IMR-90 (cell line): ENCODE data around the gene DYRK1A. TPM values are rescaled to one million over a fixed set of nuclear protein-coding genes. Genes with fewer than 3 reads are reported as not detected.

Experiments used
- ATAC-seq: fragments of 200-7000 bp; cut with Tn5 transposase; 2 replicates; pipeline ENCODE4 v1.9.1; 2020; ENCODE audit warnings: low read depth, mild to moderate bottlenecking, moderate library complexity
- BruUV-seq: library from RNA; stranded (reverse); fragments of 400-500 nt; replicated peaks from 2 replicates; lab custom pipeline; 2021; lab: Mats Ljungman, UMichigan
- CTCF ChIA-PET: fragments of 300-600 bp; formaldehyde crosslinking; extraction: SDS; loops from one replicate; lab custom pipeline; 2021; ENCODE audit warnings: antibody characterized with exemption; lab: Yijun Ruan, JAX
- POLR2A ChIA-PET: fragments of 300-600 bp; sonication (Branson Sonifier 250); formaldehyde crosslinking; loops from one replicate; lab custom pipeline; 2022; ENCODE audit warnings: antibody characterized with exemption; ENCODE audit not compliant: unreplicated experiment; lab: Charles Lee
- DNase-seq: peaks from one replicate; pipeline ENCODE4 v3.0.0; 2013
- H2AFZ ChIP-seq: replicated peaks from 2 replicates; pipeline ENCODE3; 2013; ENCODE audit warnings: low read length, mild to moderate bottlenecking; ENCODE audit not compliant: poor library complexity
- H2AK5ac ChIP-seq: 2 replicates; pipeline ENCODE4 v1.6.1; 2013; ENCODE audit warnings: low read depth, low read length, inconsistent platforms
- H2AK9ac ChIP-seq: replicated peaks from 2 replicates; pipeline ENCODE3; 2013; ENCODE audit warnings: mild to moderate bottlenecking, low read depth, low read length, moderate library complexity; ENCODE audit not compliant: poor library complexity
- H2BK120ac ChIP-seq: 2 replicates; pipeline ENCODE4 v1.6.1; 2013; ENCODE audit warnings: low read depth, low read length, inconsistent platforms
- H2BK15ac ChIP-seq: 3 replicates; pipeline ENCODE4 v1.6.1; 2013; ENCODE audit warnings: low read depth, low read length, inconsistent platforms
- H2BK20ac ChIP-seq: 2 replicates; pipeline ENCODE4 v1.6.1; 2013; ENCODE audit warnings: low read depth, mild to moderate bottlenecking, inconsistent platforms, low read length, moderate library complexity
- H2BK5ac ChIP-seq: 2 replicates; pipeline ENCODE4 v1.6.1; 2013; ENCODE audit warnings: mild to moderate bottlenecking, low read depth, low read length, inconsistent platforms; ENCODE audit not compliant: poor library complexity, severe bottlenecking
- H3K14ac ChIP-seq: replicated peaks from 2 replicates; pipeline ENCODE4 v1.6.1; 2013; ENCODE audit warnings: low read depth, low read length, inconsistent platforms
- H3K18ac ChIP-seq: 2 replicates; pipeline ENCODE4 v1.6.1; 2013; ENCODE audit warnings: low read depth, low read length, control low read depth
- H3K23ac ChIP-seq: 2 replicates; pipeline ENCODE4 v1.6.1; 2013; ENCODE audit warnings: low read depth, low read length, inconsistent platforms
- H3K27ac ChIP-seq: 2 replicates; pipeline ENCODE4 v1.5.1; 2013; ENCODE audit warnings: mild to moderate bottlenecking, control low read depth, low read length; ENCODE audit not compliant: insufficient read depth
- H3K27me3 ChIP-seq: 2 replicates; pipeline ENCODE4 v1.6.1; 2013; ENCODE audit warnings: low read length; ENCODE audit not compliant: control insufficient read depth, insufficient read depth
- H3K36me3 ChIP-seq: 2 replicates; pipeline ENCODE4 v1.6.1; 2013; ENCODE audit warnings: low read length, mixed read lengths; ENCODE audit not compliant: control insufficient read depth, insufficient read depth
- H3K4ac ChIP-seq: 2 replicates; pipeline ENCODE4 v1.6.1; 2013; ENCODE audit warnings: low read depth, low read length, inconsistent platforms
- H3K4me1 ChIP-seq: 2 replicates; pipeline ENCODE4 v1.6.1; 2013; ENCODE audit warnings: low read length, mixed read lengths; ENCODE audit not compliant: control insufficient read depth, insufficient read depth
- H3K4me2 ChIP-seq: 2 replicates; pipeline ENCODE4 v1.6.1; 2013; ENCODE audit warnings: low read depth, mild to moderate bottlenecking, control low read depth, low read length, moderate library complexity
- H3K4me3 ChIP-seq: 2 replicates; pipeline ENCODE4 v1.5.1; 2013; ENCODE audit warnings: low read depth, mild to moderate bottlenecking, control low read depth, low read length, moderate library complexity; ENCODE audit not compliant: insufficient read depth
- H3K56ac ChIP-seq: 2 replicates; pipeline ENCODE4 v1.6.1; 2013; ENCODE audit warnings: low read length, inconsistent platforms; ENCODE audit not compliant: insufficient read depth; ENCODE audit errors: extremely low read depth
- H3K79me1 ChIP-seq, 2 experiments: 2 replicates each; pipeline ENCODE4 v1.6.1; 2013; ENCODE audit warnings: low read length in 2 of 2, inconsistent platforms in 1 of 2, low read depth in 1 of 2
- H3K9ac ChIP-seq: 2 replicates; pipeline ENCODE4 v1.6.1; 2013; ENCODE audit warnings: low read depth, low read length, control low read depth
- H3K9me1 ChIP-seq: 2 replicates; pipeline ENCODE4 v1.6.1; 2013; ENCODE audit warnings: low read length, inconsistent platforms; ENCODE audit not compliant: insufficient read depth
- H3K9me3 ChIP-seq: 2 replicates; pipeline ENCODE4 v1.6.1; 2013; ENCODE audit warnings: low read length; ENCODE audit not compliant: control insufficient read depth, insufficient read depth
- H4K20me1 ChIP-seq: 2 replicates; pipeline ENCODE4 v1.6.1; 2013; ENCODE audit warnings: low read length, inconsistent platforms; ENCODE audit not compliant: insufficient read depth
- H4K5ac ChIP-seq: 2 replicates; pipeline ENCODE4 v1.6.1; 2013; ENCODE audit warnings: mild to moderate bottlenecking, low read depth, low read length, control low read depth
- H4K8ac ChIP-seq, 2 experiments: 2 replicates each; pipeline ENCODE4 v1.6.1; 2013; ENCODE audit warnings: low read depth in 2 of 2, low read length in 2 of 2, control low read depth in 1 of 2, inconsistent platforms in 1 of 2
- H4K91ac ChIP-seq: 2 replicates; pipeline ENCODE4 v1.6.1; 2013; ENCODE audit warnings: low read depth, low read length, inconsistent platforms; ENCODE audit not compliant: insufficient read depth
- BHLHE40 ChIP-seq: fragments of 150-350 bp; IDR thresholded peaks from 2 replicates; pipeline ENCODE4 v1.6.1; 2016; ENCODE audit warnings: mild to moderate bottlenecking, low read depth, low read length
- FOS ChIP-seq: fragments of 150-350 bp; IDR thresholded peaks from 2 replicates; pipeline ENCODE4 v1.6.1; 2016; ENCODE audit warnings: low read depth, low read length
- MAZ ChIP-seq: IDR thresholded peaks from 2 replicates; pipeline ENCODE4 v1.6.1; 2012; ENCODE audit warnings: low read depth, mild to moderate bottlenecking, low read length, improper control_type of control experiment, moderate library complexity, borderline replicate concordance
- NFE2L2 ChIP-seq: fragments of 150-350 bp; IDR thresholded peaks from 2 replicates; pipeline ENCODE4 v1.6.1; 2016; ENCODE audit warnings: low read depth, mild to moderate bottlenecking, low read length
- POLR2A ChIP-seq: IDR thresholded peaks from 2 replicates; pipeline ENCODE4 v1.6.1; 2012; ENCODE audit warnings: mild to moderate bottlenecking, low read depth, low read length
- RAD21 ChIP-seq: IDR thresholded peaks from 2 replicates; pipeline ENCODE4 v1.6.1; 2012; ENCODE audit warnings: low read length, improper control_type of control experiment
- RFX5 ChIP-seq: IDR thresholded peaks from 2 replicates; pipeline ENCODE4 v1.8.0; 2012; ENCODE audit warnings: low read depth, mild to moderate bottlenecking, low read length, moderate library complexity
- SMC3 ChIP-seq: fragments of 150-350 bp; IDR thresholded peaks from 2 replicates; pipeline ENCODE4 v1.6.1; 2016; ENCODE audit warnings: low read depth, mild to moderate bottlenecking, antibody characterized with exemption, low read length, moderate library complexity
- WGBS, 2 experiments: methylation state at CpG; one replicate each; pipeline versions ENCODE4 v1.1.5 to v1.1.7; 2013; ENCODE audit warnings: missing lambda C conversion rate in 2 of 2; ENCODE audit not compliant: insufficient read length in 1 of 2; ENCODE audit errors: extremely low coverage in 2 of 2; 5-methylcytosine and 5-hydroxymethylcytosine counted together
- dilution Hi-C: fragments of 300-500 bp; cut with HindIII; formaldehyde crosslinking; loops from one replicate; pipeline ENCODE4 v1.14.3; 2018; ENCODE audit warnings: low sequenced_read_pairs; ENCODE audit not compliant: unreplicated experiment
- in situ Hi-C: fragments of 300-500 bp; cut with MboI; formaldehyde crosslinking; loops from 3 replicates; pipeline ENCODE4 v1.14.3; 2019; ENCODE audit warnings: low sequenced_read_pairs, inconsistent platforms, mixed read lengths
- intact Hi-C: fragments of 100-400 bp; cut with micrococcal nuclease; formaldehyde crosslinking; loops from 2 replicates; pipeline ENCODE4 v1.10.0; 2022
- polyA plus RNA-seq, 3 experiments: library from polyadenylated mRNA; depleted of rRNA; stranded (reverse); fragments of >200 nt; gene quantifications; 2 replicates each; pipeline ENCODE4 v1.2.3, GENCODE V29; 2012; ENCODE audit warnings: low replicate concordance in 1 of 3
- total RNA-seq: library from RNA; depleted of rRNA; stranded (reverse); fragments of >200 nt; gene quantifications from 2 replicates; pipeline ENCODE4 v1.2.3, GENCODE V29; 2012
- TF ChIP-seq, protein P1 (sequence below): fragments of 150-350 bp; IDR thresholded peaks from 2 replicates; pipeline ENCODE4 v1.6.1; 2017; ENCODE audit warnings: mild to moderate bottlenecking, antibody characterized with exemption, low read length, low read depth
- TF ChIP-seq, protein P2 (sequence below): conservative IDR thresholded peaks from 2 replicates; pipeline ENCODE4 v1.5.1; 2012; ENCODE audit warnings: mild to moderate bottlenecking, low read depth, low read length, improper control_type of control experiment

DYRK1A gene
- total and polyA plus RNA-seq, 2 of the 4 experiments (the other 2 are of a cell fraction): 18.6 to 50.5 TPM

DNA sequence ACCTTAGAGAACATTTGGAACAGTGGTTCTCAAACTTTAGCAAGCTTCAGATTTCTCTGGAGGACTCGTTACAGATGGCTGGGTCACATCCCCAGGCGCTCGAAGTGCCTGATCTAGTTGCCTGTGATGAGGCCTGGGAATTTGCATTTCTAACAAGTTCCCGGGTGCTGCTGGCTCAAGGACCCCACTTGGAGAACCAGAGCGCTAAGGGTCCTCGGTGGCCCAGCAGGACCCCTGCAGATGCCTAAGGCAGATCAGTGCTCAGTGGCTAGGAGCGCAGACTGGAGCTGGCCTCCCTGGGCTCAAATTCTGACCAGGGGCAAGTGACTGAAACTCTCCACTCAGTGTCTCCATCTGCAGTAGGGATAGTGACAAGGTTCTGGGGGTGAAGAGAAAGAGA, 208.2 kb downstream of the DYRK1A start:
- ChIA-PET POLR2A (no interaction called here), CTCF (interaction anchor here (1.6 kb wide), 1 partner anchor 10 kb away, joined by 3 read pairs; no protein-coding TSS in a partner anchor)
- no peaks in the 10 kb centered on the region for H4K20me1 ChIP-seq
- no peak overlapping the region for H2AFZ ChIP-seq
- H3K56ac ChIP-seq: no peak overlapping the region
- no peak overlapping the region for H2AK9ac ChIP-seq
- ATAC-seq (no peak), DNase-seq (no peak)
- no peak overlapping the region for H4K8ac ChIP-seq
- H3K18ac ChIP-seq: no peak overlapping the region
- no peak overlapping the region for H3K14ac ChIP-seq
- H2BK20ac ChIP-seq: no peak overlapping the region
- peaks cover 7% of the 10 kb centered on the region for H3K9me3 ChIP-seq
- H3K4me3 ChIP-seq: no peak overlapping the region
- no peak overlapping the region for H3K23ac ChIP-seq
- H3K27ac ChIP-seq: no peak overlapping the region
- no peak overlapping the region for H4K5ac ChIP-seq
- H2BK15ac ChIP-seq: no peak overlapping the region
- H3K9me1 ChIP-seq: no peaks in the 10 kb centered on the region
- H2BK120ac ChIP-seq: no peak overlapping the region
- intact Hi-C loops: no loop called here
- H3K9ac ChIP-seq: no peak overlapping the region
- no peak overlapping the region for H2BK5ac ChIP-seq
- H3K4ac ChIP-seq: no peak overlapping the region
- WGBS, 2 experiments: no CpG with 5 or more reads among the region's 7 CpGs
- dilution Hi-C loops: no loop called here
- no TSS peak for BruUV-seq
- TF ChIP-seq, protein P1, sequence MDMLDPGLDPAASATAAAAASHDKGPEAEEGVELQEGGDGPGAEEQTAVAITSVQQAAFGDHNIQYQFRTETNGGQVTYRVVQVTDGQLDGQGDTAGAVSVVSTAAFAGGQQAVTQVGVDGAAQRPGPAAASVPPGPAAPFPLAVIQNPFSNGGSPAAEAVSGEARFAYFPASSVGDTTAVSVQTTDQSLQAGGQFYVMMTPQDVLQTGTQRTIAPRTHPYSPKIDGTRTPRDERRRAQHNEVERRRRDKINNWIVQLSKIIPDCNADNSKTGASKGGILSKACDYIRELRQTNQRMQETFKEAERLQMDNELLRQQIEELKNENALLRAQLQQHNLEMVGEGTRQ: no peak
- TF ChIP-seq BHLHE40 (no peak), FOS (no peak), POLR2A (no peak), RFX5 (no peak), NFE2L2 (no peak), RAD21 (no peak), SMC3 (no peak), MAZ (no peak)
- TF ChIP-seq, protein P2, sequence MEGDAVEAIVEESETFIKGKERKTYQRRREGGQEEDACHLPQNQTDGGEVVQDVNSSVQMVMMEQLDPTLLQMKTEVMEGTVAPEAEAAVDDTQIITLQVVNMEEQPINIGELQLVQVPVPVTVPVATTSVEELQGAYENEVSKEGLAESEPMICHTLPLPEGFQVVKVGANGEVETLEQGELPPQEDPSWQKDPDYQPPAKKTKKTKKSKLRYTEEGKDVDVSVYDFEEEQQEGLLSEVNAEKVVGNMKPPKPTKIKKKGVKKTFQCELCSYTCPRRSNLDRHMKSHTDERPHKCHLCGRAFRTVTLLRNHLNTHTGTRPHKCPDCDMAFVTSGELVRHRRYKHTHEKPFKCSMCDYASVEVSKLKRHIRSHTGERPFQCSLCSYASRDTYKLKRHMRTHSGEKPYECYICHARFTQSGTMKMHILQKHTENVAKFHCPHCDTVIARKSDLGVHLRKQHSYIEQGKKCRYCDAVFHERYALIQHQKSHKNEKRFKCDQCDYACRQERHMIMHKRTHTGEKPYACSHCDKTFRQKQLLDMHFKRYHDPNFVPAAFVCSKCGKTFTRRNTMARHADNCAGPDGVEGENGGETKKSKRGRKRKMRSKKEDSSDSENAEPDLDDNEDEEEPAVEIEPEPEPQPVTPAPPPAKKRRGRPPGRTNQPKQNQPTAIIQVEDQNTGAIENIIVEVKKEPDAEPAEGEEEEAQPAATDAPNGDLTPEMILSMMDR: no peak
- no peak overlapping the region for H4K91ac ChIP-seq
- in situ Hi-C loops: no loop called here
- no peaks in the 10 kb centered on the region for H3K4me1 ChIP-seq
- no peak overlapping the region for H3K4me2 ChIP-seq
- H3K36me3 ChIP-seq: no peaks in the 10 kb centered on the region
- peaks cover 8% of the 10 kb centered on the region for H3K27me3 ChIP-seq
- no peaks in the 10 kb centered on the region for H3K79me1 ChIP-seq
- H2AK5ac ChIP-seq: no peak overlapping the region
